HEK293 (cell line): Measurements from ENCODE around the gene CALCOCO1.

Experiments used
- BCL11A ChIP-seq: fragments of 450-650 bp; formaldehyde crosslinking; IDR thresholded peaks from 2 replicates; pipeline ENCODE4 v1.5.1; 2016; ENCODE audit warnings: low read depth, missing biosample characterization, missing genetic modification characterization
- EGR2 ChIP-seq: fragments of 450-650 bp; formaldehyde crosslinking; IDR thresholded peaks from 2 replicates; pipeline ENCODE4 v1.5.1; 2016; ENCODE audit warnings: low read depth, missing biosample characterization, missing genetic modification characterization
- ELK4 ChIP-seq: IDR thresholded peaks from 2 replicates; pipeline ENCODE4 v1.6.1; 2011; ENCODE audit warnings: mild to moderate bottlenecking, low read depth, low read length, borderline replicate concordance
- GLI2 ChIP-seq: fragments of 450-650 bp; formaldehyde crosslinking; IDR thresholded peaks from 2 replicates; pipeline ENCODE4; 2017; ENCODE audit warnings: missing biosample characterization, missing genetic modification characterization, low read depth, borderline replicate concordance
- GLIS1 ChIP-seq: fragments of 450-650 bp; formaldehyde crosslinking; IDR thresholded peaks from 2 replicates; pipeline ENCODE4 v1.5.1; 2016; ENCODE audit warnings: missing biosample characterization, missing genetic modification characterization
- HOXC10 ChIP-seq: sonication (generic); formaldehyde crosslinking; IDR thresholded peaks from 2 replicates; pipeline ENCODE4 v1.8.1; 2023; ENCODE audit warnings: mild to moderate bottlenecking, missing genetic modification reagents
- IKZF3 ChIP-seq: fragments of 450-650 bp; IDR thresholded peaks from 2 replicates; pipeline ENCODE4 v1.5.0; 2018; ENCODE audit warnings: missing biosample characterization, mild to moderate bottlenecking, missing genetic modification characterization, moderate library complexity
- KLF1 ChIP-seq: fragments of 450-650 bp; formaldehyde crosslinking; IDR thresholded peaks from 2 replicates; pipeline ENCODE4 v1.5.1; 2016; ENCODE audit warnings: missing biosample characterization, missing genetic modification characterization
- PRDM1 ChIP-seq: fragments of 450-650 bp; formaldehyde crosslinking; IDR thresholded peaks from 2 replicates; pipeline ENCODE4; 2016; ENCODE audit warnings: missing biosample characterization, missing genetic modification characterization
- PRDM6 ChIP-seq: fragments of 450-650 bp; formaldehyde crosslinking; IDR thresholded peaks from 2 replicates; pipeline ENCODE4 v1.5.1; 2017; ENCODE audit warnings: missing biosample characterization, missing genetic modification characterization
- SETDB1 ChIP-seq: IDR thresholded peaks from one replicate; pipeline ENCODE4 v1.6.1; 2017; ENCODE audit warnings: mild to moderate bottlenecking, low read length, moderate library complexity, mixed read lengths; ENCODE audit not compliant: insufficient read length
- SP7 ChIP-seq: fragments of 450-650 bp; formaldehyde crosslinking; IDR thresholded peaks from 2 replicates; pipeline ENCODE4 v1.5.1; 2016; ENCODE audit warnings: missing biosample characterization, missing genetic modification characterization
- TSHZ1 ChIP-seq: fragments of 450-650 bp; formaldehyde crosslinking; IDR thresholded peaks from 2 replicates; pipeline ENCODE4 v1.5.1; 2016; ENCODE audit warnings: missing biosample characterization, missing genetic modification characterization, borderline replicate concordance
- ZBTB10 ChIP-seq: fragments of 450-650 bp; formaldehyde crosslinking; IDR thresholded peaks from 2 replicates; pipeline ENCODE4 v1.5.1; 2016; ENCODE audit warnings: missing biosample characterization, missing genetic modification characterization
- ZBTB17 ChIP-seq: fragments of 450-650 bp; formaldehyde crosslinking; IDR thresholded peaks from 2 replicates; pipeline ENCODE4 v1.5.1; 2016; ENCODE audit warnings: missing biosample characterization, missing genetic modification characterization
- ZBTB26 ChIP-seq: fragments of 450-650 bp; formaldehyde crosslinking; optimal IDR thresholded peaks from 2 replicates; pipeline ENCODE3; 2016; ENCODE audit warnings: missing biosample characterization, mild to moderate bottlenecking, missing genetic modification characterization
- ZBTB6 ChIP-seq: fragments of 450-650 bp; formaldehyde crosslinking; IDR thresholded peaks from 2 replicates; pipeline ENCODE4 v1.5.1; 2017; ENCODE audit warnings: missing biosample characterization, missing genetic modification characterization
- ZNF18 ChIP-seq: fragments of 450-650 bp; formaldehyde crosslinking; IDR thresholded peaks from 2 replicates; pipeline ENCODE4 v1.5.1; 2016; ENCODE audit warnings: missing biosample characterization, missing genetic modification characterization
- ZNF239 ChIP-seq: fragments of 450-650 bp; formaldehyde crosslinking; IDR thresholded peaks from 2 replicates; pipeline ENCODE4 v1.5.1; 2016; ENCODE audit warnings: missing biosample characterization, missing genetic modification characterization
- ZNF426 ChIP-seq: fragments of 450-650 bp; formaldehyde crosslinking; IDR thresholded peaks from 2 replicates; pipeline ENCODE4 v1.5.1; 2017; ENCODE audit warnings: missing biosample characterization, missing genetic modification characterization, mild to moderate bottlenecking, inconsistent platforms, moderate library complexity
- ZNF433 ChIP-seq: fragments of 450-650 bp; formaldehyde crosslinking; IDR thresholded peaks from 2 replicates; pipeline ENCODE4 v1.5.1; 2016; ENCODE audit warnings: missing biosample characterization, missing genetic modification characterization, low read depth
- ZNF514 ChIP-seq: fragments of 450-650 bp; formaldehyde crosslinking; IDR thresholded peaks from 2 replicates; pipeline ENCODE4 v1.5.1; 2016; ENCODE audit warnings: missing biosample characterization, missing genetic modification characterization
- ZNF600 ChIP-seq: fragments of 450-650 bp; formaldehyde crosslinking; IDR thresholded peaks from 2 replicates; pipeline ENCODE4 v1.5.1; 2016; ENCODE audit warnings: missing biosample characterization, missing genetic modification characterization
- ZNF624 ChIP-seq: fragments of 450-650 bp; formaldehyde crosslinking; IDR thresholded peaks from 2 replicates; pipeline ENCODE4 v1.5.1; 2017; ENCODE audit warnings: missing biosample characterization, missing genetic modification characterization
- ZNF776 ChIP-seq: fragments of 450-650 bp; formaldehyde crosslinking; IDR thresholded peaks from 2 replicates; pipeline ENCODE4 v1.5.0; 2017; ENCODE audit warnings: missing biosample characterization, missing genetic modification characterization, borderline replicate concordance
- ZNF791 ChIP-seq: fragments of 450-650 bp; formaldehyde crosslinking; IDR thresholded peaks from 2 replicates; pipeline ENCODE4 v1.5.1; 2016; ENCODE audit warnings: missing biosample characterization, missing genetic modification characterization

The CALCOCO1 gene

GRCh38 chr12:53751336-53752191 lies 24.3 kb upstream of the CALCOCO1 start, which contains the start of gene CISTR (continued):
- TF ChIP-seq EGR2 (tag by site-specific recombination), result peak; percentile 62; the same call in 1 of the 2 replicates
- TF ChIP-seq ZBTB26 (tag by site-specific recombination), result peak; percentile 22
- TF ChIP-seq HOXC10, result no peak
- no peak for TF ChIP-seq ZNF514 (tag by site-specific recombination)
- no peak for TF ChIP-seq SETDB1
- no peak for TF ChIP-seq BCL11A (tag by site-specific recombination)
- TF ChIP-seq PRDM6 (tag by site-specific recombination), result no peak
- TF ChIP-seq ZNF600 (tag by site-specific recombination), result no peak
- TF ChIP-seq ZNF776 (tag by site-specific recombination), result no peak
- TF ChIP-seq ZBTB10 (tag by site-specific recombination), result no peak
- TF ChIP-seq ZNF624 (tag by site-specific recombination), result no peak
- TF ChIP-seq ZBTB17 (tag by site-specific recombination), result no peak
- no peak for TF ChIP-seq ZNF239 (tag by site-specific recombination)
- no peak for TF ChIP-seq ZBTB6 (tag by site-specific recombination)
- TF ChIP-seq ZNF18 (tag by site-specific recombination), result no peak
- TF ChIP-seq SP7, result peak; percentile 73; the same call in 1 of the 2 replicates
- TF ChIP-seq ZNF433 (tag by site-specific recombination), result no peak
- TF ChIP-seq KLF1, result no peak
- TF ChIP-seq ZNF791 (tag by site-specific recombination), result no peak
- TF ChIP-seq GLIS1, result peak; percentile 80
- TF ChIP-seq PRDM1 (tag by site-specific recombination), result peak; percentile 60
- no peak for TF ChIP-seq GLI2
- no peak for TF ChIP-seq TSHZ1 (tag by site-specific recombination)
- no peak for TF ChIP-seq ZNF426 (tag by site-specific recombination)
- no peak for TF ChIP-seq IKZF3
- TF ChIP-seq ELK4, result no peak
